SU-DHL-6 (cell line): ENCODE measurements around the gene TAGLN2.

Experiments
- H2AFZ ChIP-seq: fragments of 200-600 bp; sonication (generic); 2 replicates; pipeline ENCODE4 v1.6.1; 2014; ENCODE audit warnings: low read depth, mild to moderate bottlenecking, moderate library complexity, mixed read lengths, antibody characterized with exemption, low read length; ENCODE audit not compliant: severe bottlenecking
- H3F3A ChIP-seq: fragments of 200-600 bp; shearing (Covaris generic); 2 replicates; pipeline ENCODE4 v1.6.0; 2016; ENCODE audit warnings: antibody characterized with exemption, mild to moderate bottlenecking; ENCODE audit not compliant: insufficient read depth
- H3K27ac ChIP-seq: fragments of 200-600 bp; sonication (generic); 2 replicates; pipeline ENCODE4 v1.5.1; 2016; ENCODE audit warnings: low read depth, mild to moderate bottlenecking, low read length, moderate library complexity, mixed read lengths
- H3K27me3 ChIP-seq: fragments of 200-600 bp; sonication (generic), shearing (Covaris generic); 2 replicates; pipeline ENCODE4 v1.6.0; 2014; ENCODE audit warnings: mild to moderate bottlenecking, low read length
- H3K36me3 ChIP-seq: fragments of 200-600 bp; sonication (generic); 2 replicates; pipeline ENCODE4 v1.6.1; 2014; ENCODE audit warnings: mild to moderate bottlenecking, low read length, mixed read lengths
- H3K4me2 ChIP-seq: fragments of 300-600, 200-600 bp; shearing (Covaris generic), sonication (generic); 2 replicates; pipeline ENCODE4 v1.6.0; 2014; ENCODE audit warnings: low read length, low read depth, mild to moderate bottlenecking; ENCODE audit not compliant: poor library complexity, severe bottlenecking
- H3K4me3 ChIP-seq: fragments of 200-600 bp; sonication (generic); 2 replicates; pipeline ENCODE4 v1.5.1; 2014; ENCODE audit warnings: antibody characterized with exemption, low read length, mild to moderate bottlenecking, mixed read lengths; ENCODE audit not compliant: insufficient read depth, poor library complexity, severe bottlenecking
- H3K79me2 ChIP-seq: fragments of 200-600 bp; sonication (generic); 2 replicates; pipeline ENCODE4 v1.6.1; 2014; ENCODE audit warnings: mild to moderate bottlenecking, low read length, moderate library complexity; ENCODE audit not compliant: insufficient read depth
- H3K9ac ChIP-seq: fragments of 200-600 bp; sonication (generic); 2 replicates; pipeline ENCODE4 v1.7.0; 2014; ENCODE audit warnings: mild to moderate bottlenecking, low read length
- H3K9me2 ChIP-seq: fragments of 200-600 bp; sonication (generic); replicated peaks from 2 replicates; pipeline ENCODE4 v1.6.1; 2014; ENCODE audit warnings: low read length; ENCODE audit not compliant: insufficient read depth
- H3K9me3 ChIP-seq: fragments of 200-600 bp; sonication (generic); 2 replicates; pipeline ENCODE4 v1.6.1; 2014; ENCODE audit warnings: low read length, mixed read lengths; ENCODE audit not compliant: insufficient read depth
- H4K20me1 ChIP-seq: fragments of 200-600 bp; sonication (generic); 2 replicates; pipeline ENCODE4 v1.6.1; 2014; ENCODE audit warnings: low read depth, mild to moderate bottlenecking, antibody characterized with exemption, low read length, moderate library complexity, mixed read lengths
- EZH2phosphoT487 ChIP-seq: fragments of 200-600 bp; sonication (generic), shearing (Covaris generic); conservative IDR thresholded peaks from 2 replicates; pipeline ENCODE4 v1.6.1; 2018; ENCODE audit warnings: mild to moderate bottlenecking, antibody characterized with exemption, low read length, moderate library complexity, mixed read lengths
- TF ChIP-seq, protein P1 (sequence below): fragments of 200-600 bp; sonication (generic); IDR thresholded peaks from one replicate; pipeline ENCODE4 v1.5.1; 2017; ENCODE audit warnings: antibody characterized with exemption, mild to moderate bottlenecking, low read length, moderate library complexity; ENCODE audit not compliant: insufficient read depth, poor library complexity, severe bottlenecking

TAGLN2 gene

DNA sequence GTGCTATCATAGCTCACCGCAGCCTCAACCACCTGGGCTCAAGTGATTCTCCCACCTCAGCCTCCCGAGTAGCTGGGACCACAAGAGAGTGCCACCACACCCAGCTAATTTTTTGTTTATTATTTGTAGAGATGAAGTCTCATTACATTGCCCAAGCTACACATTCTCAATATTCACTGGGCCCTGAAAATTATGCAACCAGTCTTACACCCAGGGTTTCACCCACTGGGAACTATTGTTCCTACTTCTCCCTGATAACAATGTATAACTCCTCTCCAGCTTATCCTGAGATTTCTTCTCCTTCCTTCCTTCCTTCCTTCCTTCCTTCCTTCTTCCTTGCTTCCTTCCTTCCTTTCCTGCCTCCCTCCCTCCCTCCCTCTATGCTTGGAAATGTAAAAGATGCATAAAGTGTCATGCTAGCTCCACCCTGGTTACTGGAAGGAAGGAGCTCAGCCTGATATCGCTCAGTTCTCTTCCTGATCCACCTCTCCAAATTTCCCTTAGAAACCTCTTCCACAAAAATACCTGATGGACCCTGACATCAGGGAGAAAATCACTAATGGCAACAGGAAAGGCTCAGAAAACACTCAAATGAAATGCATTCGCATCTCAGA, 51.7 kb downstream of the TAGLN2 start:
- Histone ChIP-seq H3K9ac (no peak overlapping the region), H3K4me2 (no peak overlapping the region), H3K9me3 (no peaks in the 10 kb centered on the region), H3F3A (no peaks in the 10 kb centered on the region), H3K27ac (no peak overlapping the region), H2AFZ (no peak overlapping the region), H3K27me3 (no peaks in the 10 kb centered on the region), H3K79me2 (no peaks in the 10 kb centered on the region), H3K9me2 (no peaks in the 10 kb centered on the region), H3K36me3 (no peaks in the 10 kb centered on the region), H4K20me1 (no peaks in the 10 kb centered on the region), H3K4me3 (no peak overlapping the region)
- no peak for TF ChIP-seq EZH2phosphoT487
- TF ChIP-seq, protein P1, sequence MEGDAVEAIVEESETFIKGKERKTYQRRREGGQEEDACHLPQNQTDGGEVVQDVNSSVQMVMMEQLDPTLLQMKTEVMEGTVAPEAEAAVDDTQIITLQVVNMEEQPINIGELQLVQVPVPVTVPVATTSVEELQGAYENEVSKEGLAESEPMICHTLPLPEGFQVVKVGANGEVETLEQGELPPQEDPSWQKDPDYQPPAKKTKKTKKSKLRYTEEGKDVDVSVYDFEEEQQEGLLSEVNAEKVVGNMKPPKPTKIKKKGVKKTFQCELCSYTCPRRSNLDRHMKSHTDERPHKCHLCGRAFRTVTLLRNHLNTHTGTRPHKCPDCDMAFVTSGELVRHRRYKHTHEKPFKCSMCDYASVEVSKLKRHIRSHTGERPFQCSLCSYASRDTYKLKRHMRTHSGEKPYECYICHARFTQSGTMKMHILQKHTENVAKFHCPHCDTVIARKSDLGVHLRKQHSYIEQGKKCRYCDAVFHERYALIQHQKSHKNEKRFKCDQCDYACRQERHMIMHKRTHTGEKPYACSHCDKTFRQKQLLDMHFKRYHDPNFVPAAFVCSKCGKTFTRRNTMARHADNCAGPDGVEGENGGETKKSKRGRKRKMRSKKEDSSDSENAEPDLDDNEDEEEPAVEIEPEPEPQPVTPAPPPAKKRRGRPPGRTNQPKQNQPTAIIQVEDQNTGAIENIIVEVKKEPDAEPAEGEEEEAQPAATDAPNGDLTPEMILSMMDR, result no peak

DNA sequence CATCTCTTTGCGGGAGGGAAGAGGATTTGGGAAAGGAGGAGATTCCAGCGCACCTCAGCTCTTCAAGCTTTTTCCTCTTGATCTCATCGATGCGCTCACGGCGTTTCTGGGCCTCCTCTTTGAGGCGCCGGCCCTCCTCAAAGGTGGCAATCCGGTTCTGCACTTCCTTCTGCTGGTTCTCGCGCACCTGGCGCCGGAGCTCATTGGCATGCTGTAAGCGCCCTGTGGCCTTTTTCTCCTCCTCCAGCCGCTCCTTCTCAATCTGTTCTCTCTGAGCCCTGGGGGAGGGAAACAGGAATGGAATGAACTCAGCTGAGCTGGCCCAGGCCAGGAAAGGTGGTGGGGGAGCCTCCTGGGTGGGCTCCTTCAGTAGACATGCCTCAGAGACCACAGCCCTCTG, 52.4 kb downstream of the TAGLN2 start:
- Histone ChIP-seq H3K27me3 (no peaks in the 10 kb centered on the region), H3K9me3 (no peaks in the 10 kb centered on the region), H4K20me1 (no peaks in the 10 kb centered on the region), H3K4me3 (no peak overlapping the region), H3K79me2 (no peaks in the 10 kb centered on the region), H3K9ac (no peak overlapping the region), H3K9me2 (no peaks in the 10 kb centered on the region), H2AFZ (no peak overlapping the region), H3K27ac (no peak overlapping the region), H3K36me3 (no peaks in the 10 kb centered on the region), H3F3A (no peaks in the 10 kb centered on the region), H3K4me2 (no peak overlapping the region)
- TF ChIP-seq, protein P1, result no peak
- no peak for TF ChIP-seq EZH2phosphoT487

DNA sequence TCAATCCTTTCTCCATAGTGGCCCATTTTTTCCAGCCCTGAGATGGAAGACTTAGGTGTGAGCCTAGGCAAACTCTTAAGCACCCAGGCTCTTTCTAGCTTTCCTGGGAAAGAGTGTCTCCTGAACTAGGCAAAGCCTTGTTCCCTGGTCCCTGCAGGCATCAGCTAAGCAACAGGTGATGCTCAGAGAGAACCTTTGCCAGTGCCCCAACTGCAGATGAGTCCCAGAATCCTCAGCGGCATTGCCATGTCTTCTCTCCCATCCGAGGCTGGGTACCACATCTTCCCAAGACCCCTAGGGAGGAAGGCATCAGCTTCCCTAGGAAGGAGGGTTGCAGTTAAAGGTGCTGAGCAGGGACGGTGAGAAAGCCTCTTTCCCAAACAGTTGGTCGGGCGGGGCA, 54.6 kb downstream of the TAGLN2 start:
- no peak overlapping the region for H3K4me3 ChIP-seq
- H3F3A ChIP-seq, result no peaks in the 10 kb centered on the region
- no peaks in the 10 kb centered on the region for H3K9me3 ChIP-seq
- no peak overlapping the region for H3K9ac ChIP-seq
- no peak overlapping the region for H3K4me2 ChIP-seq
- H2AFZ ChIP-seq, result no peak overlapping the region
- no peaks in the 10 kb centered on the region for H3K36me3 ChIP-seq
- no peaks in the 10 kb centered on the region for H3K79me2 ChIP-seq
- H3K9me2 ChIP-seq, result no peaks in the 10 kb centered on the region
- H3K27me3 ChIP-seq, result no peaks in the 10 kb centered on the region
- no peak overlapping the region for H3K27ac ChIP-seq
- TF ChIP-seq, protein P1, result no peak
- no peak for TF ChIP-seq EZH2phosphoT487
- no peaks in the 10 kb centered on the region for H4K20me1 ChIP-seq
